Germinal center (tissue), 1 donor: ENCODE results near the gene BCKDK.

Source experiments
- DNase-seq: peaks from one replicate; pipeline ENCODE4 v3.0.0; 2012; ENCODE audit warnings: mixed read lengths, low spot score

Gene BCKDK

GRCh38 chr16:31080035-31080629, 28.1 kb upstream of the BCKDK start:
- no peak for DNase-seq

GRCh38 chr16:31080756-31081419, 27.3 kb upstream of the BCKDK start:
- no peak for DNase-seq

DNA sequence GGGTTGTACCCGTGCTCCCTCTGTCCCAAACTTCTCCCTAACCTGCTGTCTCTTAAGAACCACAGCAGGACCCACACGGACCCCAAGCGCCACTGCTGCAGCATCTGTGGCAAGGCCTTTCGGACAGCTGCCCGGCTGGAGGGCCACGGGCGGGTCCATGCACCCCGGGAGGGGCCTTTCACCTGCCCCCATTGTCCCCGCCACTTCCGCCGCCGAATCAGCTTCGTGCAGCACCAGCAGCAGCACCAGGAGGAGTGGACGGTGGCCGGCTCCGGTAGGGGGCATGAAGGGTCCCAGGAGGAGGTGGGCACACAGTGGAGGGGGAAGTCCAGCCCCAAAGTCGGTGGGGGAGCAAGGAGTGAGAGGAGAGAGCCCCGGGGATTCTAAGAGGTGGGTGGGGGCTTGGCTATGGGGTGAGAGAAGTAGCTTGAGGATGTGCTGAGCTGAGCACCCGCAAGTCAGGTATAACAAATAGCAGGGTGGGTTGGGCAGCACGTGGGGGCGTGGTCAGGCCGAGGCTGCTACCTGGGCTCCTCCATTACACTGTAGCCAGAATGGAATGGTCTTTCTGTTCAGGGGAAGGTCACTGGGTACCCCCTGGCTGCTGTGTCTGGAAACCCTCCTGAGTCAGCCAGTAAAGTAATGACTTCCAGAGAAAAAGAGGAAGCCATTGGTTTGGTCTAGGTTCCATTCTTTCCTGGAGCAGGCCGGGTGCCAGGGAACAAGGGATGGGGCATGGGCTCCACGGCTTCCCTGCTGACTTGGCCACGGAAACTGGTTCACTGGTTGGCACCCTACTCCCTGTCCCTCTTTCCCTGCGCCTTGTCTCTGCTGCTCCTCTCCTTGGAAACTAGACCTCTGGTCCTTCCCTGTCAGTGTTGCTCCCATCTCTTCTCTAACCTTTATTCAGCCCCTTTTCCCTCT, 26.5 kb upstream of the BCKDK start:
- no peak for DNase-seq

DNA sequence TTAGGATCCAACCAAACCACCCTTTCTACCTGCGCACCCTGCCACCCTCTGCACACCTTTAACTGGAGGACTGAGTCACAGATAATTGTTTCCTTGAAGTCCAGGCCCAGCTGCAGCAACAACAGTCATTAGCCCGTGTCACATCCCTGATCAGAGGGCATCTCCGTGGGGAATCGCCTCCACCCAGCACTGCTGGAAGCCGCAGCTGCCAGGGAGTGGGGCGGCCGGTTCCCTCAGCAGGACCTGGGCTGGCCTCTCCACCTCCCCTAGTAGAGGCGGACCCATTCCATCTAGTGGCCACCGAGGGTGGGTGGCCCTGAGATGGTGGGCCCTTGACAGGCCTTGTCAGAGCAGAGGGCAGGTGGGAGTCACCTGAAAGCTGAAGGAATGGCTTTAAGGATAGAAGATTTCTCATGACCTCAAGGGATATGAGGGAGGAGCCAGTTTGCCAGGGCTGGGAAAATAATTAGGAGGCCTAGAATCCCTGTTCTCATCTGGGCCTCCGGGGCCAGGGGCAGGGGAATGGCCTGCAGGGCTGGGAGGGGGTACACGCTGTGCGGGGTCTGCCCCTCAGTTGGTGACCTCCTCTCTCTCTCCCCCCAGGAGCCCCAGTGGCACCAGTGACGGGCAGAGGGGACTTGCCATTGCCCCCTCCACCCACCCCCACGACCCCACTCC, 25.7 kb upstream of the BCKDK start:
- DNase-seq: no peak

DNA sequence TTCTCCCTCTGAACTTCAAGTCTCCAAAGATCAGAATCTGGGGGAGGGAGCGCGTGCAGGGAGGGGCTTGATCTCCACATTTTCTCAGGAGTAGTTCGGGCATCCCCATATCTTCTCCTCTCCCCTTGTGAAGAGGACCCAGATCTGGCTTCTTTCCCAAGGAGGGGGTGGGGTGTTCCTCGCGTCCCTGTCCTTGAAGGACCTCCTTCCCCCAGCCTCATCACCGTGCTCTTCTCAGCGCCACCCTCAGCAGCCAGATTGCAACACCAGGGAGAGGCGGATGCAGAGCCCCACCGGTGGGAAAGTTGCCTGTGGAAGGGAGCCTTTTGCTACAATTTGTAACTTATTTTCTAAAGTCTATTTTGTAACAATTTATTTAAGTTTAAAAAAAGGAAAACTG, 25.1 kb upstream of the BCKDK start:
- DNase-seq: no peak

DNA sequence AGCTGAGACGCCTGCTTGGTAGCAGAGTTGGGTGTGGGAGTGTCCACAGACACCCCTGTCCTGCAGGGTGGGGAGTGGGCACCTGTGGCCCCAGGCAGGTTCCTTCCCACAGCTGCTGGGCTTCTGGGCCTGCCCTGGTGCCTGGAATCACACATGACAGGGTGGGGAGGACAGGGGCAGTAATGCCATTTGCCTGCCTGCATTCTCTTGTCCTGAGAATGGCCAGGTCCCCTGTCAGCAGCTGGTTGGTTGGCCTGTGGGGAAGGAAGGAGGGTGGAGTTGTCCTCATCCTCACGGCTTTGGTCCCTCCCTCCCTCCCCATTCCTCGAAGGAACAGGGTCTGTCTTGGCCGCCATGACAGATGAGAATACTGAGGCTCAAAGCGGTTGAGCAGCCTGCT, 24.6 kb upstream of the BCKDK start:
- DNase-seq: no peak

GRCh38 chr16:31083981-31084380, 24.2 kb upstream of the BCKDK start:
- no peak for DNase-seq

GRCh38 chr16:31084584-31085302, 23.4 kb upstream of the BCKDK start:
- no peak for DNase-seq

DNA sequence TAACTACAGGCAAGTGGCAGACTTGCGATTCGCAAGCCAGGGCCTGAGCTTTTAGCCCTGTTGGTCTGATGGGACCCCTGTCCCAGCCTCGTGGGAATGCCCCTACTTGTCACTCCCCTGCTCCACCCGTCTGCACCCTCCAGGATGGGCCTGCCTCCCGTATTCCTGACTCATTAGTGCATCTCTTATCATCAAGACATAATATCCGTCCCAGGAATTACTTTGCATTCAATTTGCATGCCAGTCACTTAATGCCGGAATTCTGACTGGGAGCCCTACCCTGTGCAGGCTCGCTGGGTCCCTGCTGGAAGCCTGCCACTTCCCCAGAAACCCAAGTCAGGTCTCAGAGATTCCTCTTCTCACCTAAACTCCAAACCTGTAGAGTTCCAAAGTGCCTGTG, 22.8 kb upstream of the BCKDK start:
- DNase-seq: no peak

- no peak for DNase-seq
Observed at GRCh38 chr16:31085873-31086628, 22.1 kb upstream of the BCKDK start.

DNA sequence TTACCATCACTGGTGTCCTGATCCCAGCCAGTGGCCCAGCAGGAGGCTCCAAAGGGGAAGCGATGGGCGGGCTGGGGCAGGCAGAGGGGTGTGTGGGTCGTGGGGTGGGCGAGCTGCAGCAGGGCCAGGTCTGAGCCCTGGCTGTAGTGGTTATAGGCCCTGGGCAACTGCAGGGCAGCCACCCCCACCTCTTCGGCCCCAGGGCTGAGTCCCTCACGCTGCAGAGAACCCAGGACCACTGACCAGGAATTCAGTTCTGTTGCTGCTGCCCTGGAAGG, 21.6 kb upstream of the BCKDK start:
- no peak for DNase-seq

DNA sequence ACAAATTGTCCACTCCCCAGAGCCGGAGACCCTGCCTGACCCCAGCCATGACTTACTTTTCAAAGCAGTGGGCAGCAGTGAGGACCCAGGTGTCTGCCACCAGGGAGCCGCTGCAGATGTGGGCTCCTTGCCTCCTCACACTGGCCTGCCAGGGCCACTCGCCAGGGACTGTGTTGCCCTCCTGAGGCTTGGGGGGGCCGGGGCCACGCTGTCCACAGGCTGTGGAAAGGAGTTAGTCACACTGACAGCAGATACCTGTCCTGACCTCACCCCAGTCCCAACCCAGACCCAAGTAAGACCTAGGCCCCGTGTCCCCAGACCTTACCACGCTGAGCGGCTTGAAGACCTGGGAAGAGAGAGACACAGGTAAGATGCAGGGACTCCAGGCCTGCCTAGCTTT, 20.7 kb upstream of the BCKDK start:
- no peak for DNase-seq

DNA sequence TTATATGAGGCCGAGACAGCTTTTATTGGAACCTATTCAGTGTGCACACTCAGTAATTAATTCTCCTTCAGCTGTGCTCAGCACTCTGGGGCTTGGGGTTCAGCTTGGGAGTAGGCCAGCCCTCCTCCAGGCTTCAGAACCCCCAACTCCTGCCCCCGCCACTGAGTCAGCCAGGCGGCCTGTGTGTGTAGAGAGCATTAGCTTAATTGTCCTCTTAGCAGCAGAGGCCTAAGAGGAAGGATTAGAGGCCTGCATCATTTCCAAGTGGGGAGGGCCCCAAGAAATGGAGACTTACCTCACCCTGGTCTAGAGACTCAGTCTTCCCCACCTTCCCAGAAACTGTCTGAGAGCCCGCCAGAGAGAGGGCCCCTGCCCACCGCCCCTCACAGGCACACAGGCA, 20.2 kb upstream of the BCKDK start:
- no peak for DNase-seq

- DNase-seq: no peak
Observed at GRCh38 chr16:31088459-31089183, 19.6 kb upstream of the BCKDK start, which contains the start of gene PRSS53. Gene PRSS53 (minus strand): TSS chr16:31088943. CDS start chr16:31088809, 134 bp downstream.

- DNase-seq: no peak
Observed at GRCh38 chr16:31089199-31089598, 19.0 kb upstream of the BCKDK start.

- DNase-seq: no peak
Observed at GRCh38 chr16:31090540-31090939, 17.6 kb upstream of the BCKDK start.

GRCh38 chr16:31092330-31092729, 15.9 kb upstream of the BCKDK start:
- no peak for DNase-seq

- DNase-seq: no peak
Observed at GRCh38 chr16:31093132-31093703, 15.0 kb upstream of the BCKDK start.

DNA sequence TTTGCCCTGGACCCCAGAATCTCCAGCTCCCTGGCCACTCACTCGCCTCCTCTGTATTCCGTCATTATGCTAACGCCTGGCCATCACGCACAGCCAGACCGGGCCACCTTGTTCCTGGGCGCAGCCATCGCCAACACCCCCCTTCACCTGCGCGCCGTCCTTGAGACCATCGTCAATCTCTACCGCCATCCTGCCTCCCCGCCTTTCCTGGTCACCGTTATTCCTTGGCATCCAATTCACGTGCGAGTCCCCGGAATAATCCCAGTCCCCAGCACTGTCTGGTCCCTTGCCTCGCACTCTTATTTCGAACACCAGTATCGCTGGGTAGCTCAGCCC, 14.1 kb upstream of the BCKDK start:
- DNase-seq: no peak

- peak; percentile 86 for DNase-seq
Observed at GRCh38 chr16:31094424-31095120, 13.6 kb upstream of the BCKDK start, which contains the start of gene VKORC1. Gene VKORC1 (minus strand): TSS chr16:31094797. CDS start chr16:31094729, 68 bp downstream.
